Dermis blood vessel endothelial cell (primary cell): ENCODE data around the gene ARGLU1. TPM values are rescaled to one million over a fixed set of nuclear protein-coding genes. Genes with fewer than 3 reads are reported as not detected.

Experiments
- DNase-seq: peaks from one replicate; pipeline ENCODE4 v3.0.0; 2010
- total RNA-seq: library from RNA; depleted of rRNA; stranded (reverse); fragments of >200 nt; gene quantifications from 2 replicates; pipeline ENCODE4 v1.2.3, GENCODE V29; 2014

The ARGLU1 gene
- total RNA-seq, 1 donor from 2014 or later, result 71.6 TPM

DNA sequence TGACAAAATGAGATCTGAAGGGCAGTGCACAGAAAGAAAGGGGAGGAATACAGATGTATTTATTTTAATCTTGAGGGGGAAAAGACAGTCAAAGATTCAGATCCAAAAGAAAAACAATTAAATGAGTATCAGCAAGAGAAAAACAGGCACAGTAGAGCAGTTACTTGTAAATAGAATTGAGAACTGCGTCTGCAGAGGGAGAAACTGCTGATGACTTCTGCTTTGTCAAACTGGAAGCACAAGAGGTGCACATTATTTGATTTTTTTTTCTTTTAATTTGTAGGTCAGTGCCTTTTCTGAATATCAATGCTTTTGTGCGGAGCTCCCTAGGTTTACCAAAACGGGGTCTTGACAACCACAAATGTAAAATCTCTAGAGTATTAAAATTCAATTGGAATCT lies 69.8 kb downstream of the ARGLU1 start:
- no peak for DNase-seq

DNA sequence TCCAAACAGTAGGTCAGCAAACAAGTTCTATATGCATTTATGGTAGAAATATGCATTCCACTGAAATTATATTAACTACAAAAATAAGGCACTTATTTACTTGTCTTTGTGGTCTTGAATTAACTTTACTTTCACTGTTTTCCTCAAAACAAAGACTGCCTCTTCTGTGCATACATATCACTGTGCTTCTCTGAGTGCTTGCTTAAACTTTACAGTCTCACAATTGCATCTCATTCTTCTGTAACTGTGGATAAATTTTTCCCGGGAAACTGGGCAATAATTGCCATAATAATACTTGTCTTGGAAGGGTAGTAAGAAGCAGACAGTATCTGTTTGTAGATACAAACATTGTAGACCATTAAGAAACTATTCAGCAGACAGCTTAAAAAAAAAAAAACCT lies 70.9 kb downstream of the ARGLU1 start:
- no peak for DNase-seq

DNA sequence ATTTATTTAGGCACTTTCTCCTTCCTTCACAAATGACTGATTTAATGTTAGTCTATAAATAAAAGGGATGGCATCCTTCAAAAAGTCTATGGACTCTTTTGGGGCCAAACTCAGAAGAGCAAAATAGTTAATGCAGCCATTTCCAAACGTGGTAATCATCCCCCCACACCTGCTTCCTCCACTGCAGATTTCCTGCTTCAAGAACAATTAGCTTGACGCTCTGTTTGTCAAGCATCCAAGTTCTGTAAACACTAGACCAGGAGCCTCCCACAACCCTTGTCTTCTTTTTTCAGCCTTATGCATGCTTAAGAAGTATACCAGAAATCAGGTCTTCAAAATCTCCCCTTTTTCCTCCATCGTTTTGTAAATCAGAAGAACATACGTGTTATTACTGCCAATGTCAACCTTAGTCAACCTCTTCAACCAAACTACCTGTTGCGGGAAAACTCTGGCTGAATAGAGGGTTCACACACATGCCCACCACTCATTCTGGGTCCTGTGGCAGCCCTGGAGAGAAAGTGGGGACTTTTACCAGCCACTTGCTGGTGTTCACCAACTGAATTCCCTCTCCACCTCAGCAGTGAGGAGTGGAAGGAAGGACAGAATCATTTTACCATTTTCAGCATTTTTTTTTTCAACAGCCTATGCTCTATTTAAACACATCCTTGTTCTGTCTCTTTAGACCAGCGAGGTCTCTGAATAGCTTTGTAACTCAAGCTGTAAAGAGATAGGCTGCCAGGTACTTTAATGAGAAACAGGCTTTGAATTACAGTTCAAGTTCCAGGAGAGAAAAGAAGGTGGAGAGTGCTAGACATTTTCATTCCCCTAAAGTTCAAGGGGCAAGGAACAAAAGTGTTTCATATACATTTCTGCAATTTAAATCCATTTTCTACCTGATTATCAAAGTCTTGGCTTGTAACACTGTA lies 71.6 kb downstream of the ARGLU1 start:
- peak; percentile 99 for DNase-seq

DNA sequence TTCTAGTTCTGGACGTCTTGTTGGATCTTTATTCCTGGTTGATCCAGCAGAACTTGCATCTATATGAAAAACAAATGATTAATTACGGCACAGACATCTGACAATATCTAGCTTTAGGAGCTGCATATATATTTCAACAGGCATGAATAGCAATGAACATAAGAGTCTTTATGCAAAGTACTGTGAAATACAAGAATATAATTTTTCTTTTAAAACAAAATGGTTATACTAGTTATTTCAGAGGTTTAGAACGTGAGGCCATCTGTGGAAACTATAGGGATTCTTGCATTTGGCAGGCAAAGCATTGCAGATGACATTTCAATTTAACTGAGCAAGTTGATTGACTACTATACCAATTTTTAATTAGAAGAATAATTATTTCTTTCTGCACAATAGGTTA lies 73.0 kb downstream of the ARGLU1 start:
- no peak for DNase-seq

DNA sequence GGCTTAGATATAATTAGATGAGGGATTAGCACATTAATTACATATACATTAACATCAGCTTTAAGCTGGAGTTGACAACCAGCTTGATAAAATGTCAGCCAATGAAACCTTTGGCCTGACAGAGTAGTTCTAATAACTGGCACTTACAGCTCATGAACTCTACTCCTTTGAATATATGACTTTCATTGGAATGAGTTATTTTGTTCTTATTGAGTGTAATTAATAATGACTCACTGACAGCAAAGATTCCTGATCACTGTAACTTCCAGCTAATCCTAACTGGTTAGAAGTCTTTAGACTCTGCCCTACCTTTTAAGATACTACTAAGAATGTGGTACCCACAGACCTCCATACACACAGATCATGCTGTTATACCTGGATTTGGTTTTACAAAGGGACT lies 73.4 kb downstream of the ARGLU1 start:
- DNase-seq, result no peak

DNA sequence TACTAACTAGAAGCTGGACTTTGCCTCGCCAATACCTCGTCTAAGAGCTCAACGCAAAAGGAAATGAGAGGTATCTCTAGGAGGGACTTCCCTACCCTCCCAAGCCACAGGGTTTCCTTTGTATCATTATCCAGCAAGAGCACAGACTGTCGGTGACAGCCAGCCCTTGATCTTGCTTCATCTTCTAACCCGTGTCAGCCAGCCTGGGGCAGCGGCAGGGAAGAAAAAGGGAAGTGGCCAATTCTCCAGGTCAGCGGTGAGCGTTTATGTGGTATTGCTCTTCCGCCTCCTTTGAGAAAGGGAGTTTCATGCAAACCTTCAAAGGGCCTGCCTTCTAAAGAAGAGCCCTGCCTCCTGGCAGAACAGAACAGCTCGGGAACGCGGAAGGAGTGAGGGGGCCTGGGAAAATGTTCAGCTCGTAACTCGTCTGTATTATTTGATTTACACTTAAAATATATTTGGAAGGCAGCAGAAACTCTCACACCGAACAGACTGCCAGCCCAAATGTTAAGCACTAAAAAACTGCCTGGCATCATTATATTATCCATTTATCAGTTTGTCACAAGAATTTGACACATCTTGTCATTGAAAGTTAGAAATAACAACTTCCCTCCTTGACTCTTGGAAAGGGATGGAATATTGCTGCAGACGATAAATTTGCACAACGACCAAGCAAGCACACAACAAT lies 74.3 kb downstream of the ARGLU1 start:
- no peak for DNase-seq

DNA sequence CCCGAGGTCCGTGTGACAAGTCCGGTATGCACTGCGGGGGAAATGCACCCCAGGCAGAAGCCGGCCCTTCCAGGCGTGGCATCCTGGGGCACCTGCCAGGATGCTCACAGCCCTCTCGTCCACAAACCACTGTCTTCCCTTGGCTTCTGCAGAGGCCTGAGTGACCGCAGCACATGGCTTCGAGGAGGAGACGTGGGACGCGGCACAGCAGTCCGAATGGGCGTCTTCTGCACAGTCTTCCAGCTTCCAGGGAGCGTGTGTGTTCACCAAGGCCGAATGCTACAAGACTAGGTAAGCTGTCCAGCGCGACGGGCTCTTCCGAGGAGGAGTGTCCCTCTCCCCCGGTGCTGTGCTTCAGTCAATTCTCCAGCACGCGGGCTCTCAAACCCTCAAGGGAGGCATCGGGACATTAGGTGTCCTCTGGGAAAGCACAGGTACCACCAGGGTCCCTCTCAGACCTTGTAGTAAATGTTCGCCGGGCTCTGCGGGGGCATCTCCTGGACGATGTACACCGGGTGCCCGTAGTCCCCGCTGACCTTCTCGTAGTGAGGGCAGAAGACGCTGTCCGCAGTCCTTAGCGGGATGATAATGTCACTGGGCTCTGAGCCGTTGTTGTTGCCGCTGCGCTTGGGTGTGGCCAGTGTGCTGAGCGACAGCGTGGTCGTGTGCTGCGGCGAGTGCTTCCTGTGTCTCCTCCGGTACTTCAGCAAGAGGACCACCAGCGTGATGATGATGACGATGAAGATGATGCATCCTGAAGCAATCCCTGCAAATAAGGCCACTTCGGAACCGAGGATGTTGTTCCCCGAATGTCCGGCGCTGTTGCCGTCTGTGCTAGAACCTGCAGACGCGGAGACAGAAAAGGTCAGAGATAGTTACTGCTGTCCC lies 75.1 kb downstream of the ARGLU1 start:
- DNase-seq, result no peak

DNA sequence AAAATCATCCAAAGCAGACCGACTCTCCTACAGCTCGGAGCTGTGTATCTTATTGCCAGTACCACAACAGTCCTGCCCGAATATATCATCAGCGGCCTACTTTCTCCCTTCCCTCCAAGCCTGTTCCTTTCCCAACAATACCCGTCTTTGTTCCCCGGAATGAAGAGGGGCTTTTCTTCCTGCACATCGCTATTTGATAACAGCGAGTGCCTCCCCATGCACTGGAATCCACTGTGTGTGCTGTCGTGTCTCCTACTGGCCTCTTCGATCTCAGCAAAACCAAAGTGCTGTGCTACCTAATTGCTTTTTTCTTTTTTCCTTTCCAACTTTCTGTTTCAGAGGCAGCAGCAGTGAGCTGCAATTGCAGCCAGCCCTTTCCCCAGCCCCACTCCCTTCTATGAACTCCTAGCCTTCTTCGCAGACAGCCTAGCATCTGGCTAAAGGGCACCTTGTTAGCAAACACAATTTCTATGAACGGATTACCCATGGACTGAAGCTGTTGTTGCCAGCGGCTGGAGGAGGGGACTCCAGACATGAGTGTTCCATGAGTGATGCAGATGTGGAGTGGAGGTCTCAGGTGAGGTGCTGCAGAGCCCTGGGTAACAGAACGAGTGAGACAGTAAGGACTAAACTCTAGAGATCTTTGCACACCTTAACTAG lies 75.9 kb downstream of the ARGLU1 start:
- no peak for DNase-seq

Other genes starting within 250 kb of the ARGLU1 start
- gene EFNB2, start 32.5 kb downstream of the ARGLU1 start, total RNA-seq, result 60.1 and 121 TPM in 2 replicates